ACHN (cell line): ENCODE results near the gene ATXN10.
"Not testable (repeated sequence)": the region's sequence is repeated elsewhere in the genome, so short reads cannot be mapped to it uniquely, and the experiment has no call there.

Source experiments
- DNase-seq: peaks from one replicate; pipeline ENCODE4 v3.0.0-alpha.2; 2015
- in situ Hi-C: cut with HindIII; loops from 2 replicates; pipeline ENCODE4 v1.10.0; 2017; ENCODE audit warnings: low sequenced_read_pairs, low pct_ligation_motif_present, low pct_unique_long_range_greater_than_20kb

Gene ATXN10

GRCh38 chr22:45672564-45673481, 1.2 kb downstream of the ATXN10 start:
- peak; percentile 8 for DNase-seq
- in situ Hi-C loops = no loop called here

GRCh38 chr22:45673482-45674175, 2.0 kb downstream of the ATXN10 start:
- in situ Hi-C loops = no loop called here

GRCh38 chr22:45676024-45676423, 4.4 kb downstream of the ATXN10 start:
- no peak for DNase-seq
- in situ Hi-C loops = no loop called here

More at GRCh38 chr22:45673482-45674175, 2.0 kb downstream of the ATXN10 start:
- DNase-seq = no peak

GRCh38 chr22:45677063-45677462, 5.4 kb downstream of the ATXN10 start:
- no peak for DNase-seq
- in situ Hi-C loops = no loop called here

- DNase-seq = no peak
- in situ Hi-C loops = no loop called here
These were observed 7.6 kb downstream of the ATXN10 start for GRCh38 chr22:45678961-45679912.

- peak; percentile 14 for DNase-seq
- in situ Hi-C loops = no loop called here
These were observed 9.5 kb downstream of the ATXN10 start for GRCh38 chr22:45680932-45681700.

GRCh38 chr22:45682064-45682463, 10.4 kb downstream of the ATXN10 start:
- in situ Hi-C loops = no loop called here
- DNase-seq = no peak

GRCh38 chr22:45682773-45683172, 11.1 kb downstream of the ATXN10 start:
- in situ Hi-C loops, DNase-seq: not testable (repeated sequence)

- no peak for DNase-seq
- in situ Hi-C loops = no loop called here
These were observed 11.6 kb downstream of the ATXN10 start for GRCh38 chr22:45683248-45683647.

GRCh38 chr22:45683680-45684079, 12.0 kb downstream of the ATXN10 start:
- no peak for DNase-seq
- in situ Hi-C loops = no loop called here

GRCh38 chr22:45684169-45684568, 12.5 kb downstream of the ATXN10 start:
- in situ Hi-C loops = no loop called here
- DNase-seq = no peak

- in situ Hi-C loops = no loop called here
- DNase-seq = no peak
These were observed 13.3 kb downstream of the ATXN10 start for GRCh38 chr22:45684752-45685574.

- in situ Hi-C loops = no loop called here
- no peak for DNase-seq
These were observed 14.4 kb downstream of the ATXN10 start for GRCh38 chr22:45686004-45686403.

- in situ Hi-C loops = no loop called here
- no peak for DNase-seq
These were observed 15.2 kb downstream of the ATXN10 start for GRCh38 chr22:45686836-45687235.

GRCh38 chr22:45688600-45689080, 17.0 kb downstream of the ATXN10 start:
- DNase-seq = peak; percentile 96
- in situ Hi-C loops = no loop called here

- DNase-seq = no peak
- in situ Hi-C loops = no loop called here
These were observed 17.6 kb downstream of the ATXN10 start for GRCh38 chr22:45689211-45689610.

GRCh38 chr22:45690008-45690407, 18.4 kb downstream of the ATXN10 start:
- no peak for DNase-seq
- in situ Hi-C loops = no loop called here
